Effector memory CD8-positive, alpha-beta T cell (primary cell): ENCODE measurements around the gene APOM.
A peak's percentile ranks its signal among the peaks of the same experiment; 100 is the strongest.

Experiments used
- ATAC-seq: fragments of 150-1000 bp; cut with Tn5 transposase; replicated peaks from 2 replicates; pipeline ENCODE4 v1.10.0; 2021; ENCODE audit warnings: mild to moderate bottlenecking, moderate library complexity
- DNase-seq, 3 experiments: peaks; one replicate each; pipeline ENCODE4 v3.0.0; 2021
- H3K27ac Mint-ChIP-seq, 2 donors: one replicate each; pipeline ENCODE4 v1.8.0; 2022; ENCODE audit warnings: mild to moderate bottlenecking in 2 of 2, mixed read lengths in 2 of 2, moderate library complexity in 2 of 2
- H3K27me3 Mint-ChIP-seq, 2 donors: one replicate each; pipeline ENCODE4 v1.8.0; 2022; ENCODE audit warnings: mixed read lengths in 2 of 2
- H3K36me3 Mint-ChIP-seq: one replicate; pipeline ENCODE4 v1.8.0; 2022; ENCODE audit warnings: mild to moderate bottlenecking, moderate library complexity, mixed read lengths; ENCODE audit not compliant: insufficient read depth
- H3K4me1 Mint-ChIP-seq, 2 donors: one replicate each; pipeline ENCODE4 v1.8.0; 2022; ENCODE audit warnings: low read depth in 2 of 2, mixed read lengths in 2 of 2
- H3K4me3 Mint-ChIP-seq, 2 donors: one replicate each; pipeline ENCODE4 v1.8.0; 2022; ENCODE audit warnings: mild to moderate bottlenecking in 2 of 2, mixed read lengths in 2 of 2, moderate library complexity in 2 of 2
- H3K9me3 Mint-ChIP-seq, 2 donors: one replicate each; pipeline ENCODE4 v1.8.0; 2022; ENCODE audit warnings: mixed read lengths in 2 of 2

Gene APOM

GRCh38 chr6:31621991-31622390 lies 33.7 kb upstream of the APOM start:
- DNase-seq (no peak), ATAC-seq (no peak)
- Mint-ChIP-seq H3K27ac (peak overlapping the region; percentile 90 to 92), H3K9me3 (no peaks in the 10 kb centered on the region), H3K4me3 (peak overlapping the region; percentile 73 to 85), H3K27me3 (no peaks in the 10 kb centered on the region), H3K4me1 (peaks cover 18 to 24% of the 10 kb centered on the region in 2 donors), H3K36me3 (peaks cover 65% of the 10 kb centered on the region)

- Mint-ChIP-seq H3K9me3 (no peaks in the 10 kb centered on the region), H3K4me1 (peaks cover 21 to 31% of the 10 kb centered on the region in 2 donors), H3K27ac (peak overlapping the region; percentile 90 to 92), H3K27me3 (no peaks in the 10 kb centered on the region), H3K4me3 (peak overlapping the region in 1 of 2 donors; percentile 85), H3K36me3 (peaks cover 72% of the 10 kb centered on the region)
- DNase-seq (no peak), ATAC-seq (no peak)
Observed at GRCh38 chr6:31622684-31623091, 33.0 kb upstream of the APOM start.

GRCh38 chr6:31624070-31624469 lies 31.6 kb upstream of the APOM start:
- Mint-ChIP-seq H3K4me3 (no peak overlapping the region), H3K27me3 (no peaks in the 10 kb centered on the region), H3K9me3 (no peaks in the 10 kb centered on the region), H3K4me1 (peaks cover 21 to 33% of the 10 kb centered on the region in 2 donors), H3K27ac (no peak overlapping the region), H3K36me3 (peaks cover 76% of the 10 kb centered on the region)
- DNase-seq (no peak), ATAC-seq (no peak)

GRCh38 chr6:31626952-31627351 lies 28.7 kb upstream of the APOM start:
- Mint-ChIP-seq H3K36me3 (peaks cover 86% of the 10 kb centered on the region), H3K27me3 (no peaks in the 10 kb centered on the region), H3K4me3 (no peak overlapping the region), H3K27ac (no peak overlapping the region), H3K4me1 (peaks cover 16 to 23% of the 10 kb centered on the region in 2 donors), H3K9me3 (no peaks in the 10 kb centered on the region)
- ATAC-seq (no peak), DNase-seq (no peak)

GRCh38 chr6:31627690-31628287 lies 27.9 kb upstream of the APOM start:
- Mint-ChIP-seq H3K27me3 (no peaks in the 10 kb centered on the region), H3K9me3 (no peaks in the 10 kb centered on the region), H3K4me3 (no peak overlapping the region), H3K27ac (no peak overlapping the region), H3K36me3 (peaks cover 90% of the 10 kb centered on the region), H3K4me1 (peaks cover 9 to 16% of the 10 kb centered on the region in 2 donors)
- ATAC-seq (no peak), DNase-seq (no peak)

GRCh38 chr6:31629014-31629413 lies 26.7 kb upstream of the APOM start:
- Mint-ChIP-seq H3K4me1 (peaks cover 10 to 13% of the 10 kb centered on the region in 2 donors), H3K27me3 (no peaks in the 10 kb centered on the region), H3K36me3 (peaks cover 89% of the 10 kb centered on the region), H3K27ac (no peak overlapping the region), H3K4me3 (no peak overlapping the region), H3K9me3 (no peaks in the 10 kb centered on the region)
- ATAC-seq (no peak), DNase-seq (no peak)

GRCh38 chr6:31630177-31630934 lies 25.3 kb upstream of the APOM start:
- DNase-seq: no peak
- peaks cover 10 to 13% of the 10 kb centered on the region in 2 donors for H3K4me1 Mint-ChIP-seq
- H3K4me3 Mint-ChIP-seq: no peak overlapping the region
- H3K27ac Mint-ChIP-seq: peak overlapping the region in 1 of 2 donors; percentile 84
- no peaks in the 10 kb centered on the region for H3K27me3 Mint-ChIP-seq
- no peak for ATAC-seq
- H3K36me3 Mint-ChIP-seq: peaks cover 91% of the 10 kb centered on the region
- H3K9me3 Mint-ChIP-seq: no peaks in the 10 kb centered on the region

GRCh38 chr6:31631209-31631608 lies 24.5 kb upstream of the APOM start:
- Mint-ChIP-seq H3K4me3 (no peak overlapping the region), H3K9me3 (no peaks in the 10 kb centered on the region), H3K4me1 (peaks cover 8 to 9% of the 10 kb centered on the region in 2 donors), H3K27me3 (no peaks in the 10 kb centered on the region), H3K36me3 (peaks cover 91% of the 10 kb centered on the region), H3K27ac (peak overlapping the region in 1 of 2 donors; percentile 84)
- DNase-seq (no peak), ATAC-seq (no peak)

GRCh38 chr6:31631681-31632278 lies 23.9 kb upstream of the APOM start:
- DNase-seq (no peak), ATAC-seq (no peak)
- Mint-ChIP-seq H3K4me3 (no peak overlapping the region), H3K4me1 (peaks cover 8 to 9% of the 10 kb centered on the region in 2 donors), H3K36me3 (peaks cover 91% of the 10 kb centered on the region), H3K27ac (peak overlapping the region in 1 of 2 donors; percentile 84), H3K27me3 (no peaks in the 10 kb centered on the region), H3K9me3 (no peaks in the 10 kb centered on the region)

- Mint-ChIP-seq H3K27me3 (no peaks in the 10 kb centered on the region), H3K4me1 (peaks cover 5 to 8% of the 10 kb centered on the region in 2 donors), H3K4me3 (no peak overlapping the region), H3K9me3 (no peaks in the 10 kb centered on the region), H3K27ac (peak overlapping the region; percentile 71 to 84), H3K36me3 (peaks cover 91% of the 10 kb centered on the region)
- no peak for ATAC-seq
- no peak for DNase-seq
Observed at GRCh38 chr6:31632279-31632946, 23.3 kb upstream of the APOM start.

GRCh38 chr6:31633447-31633846 lies 22.2 kb upstream of the APOM start:
- Mint-ChIP-seq H3K36me3 (peaks cover 91% of the 10 kb centered on the region), H3K9me3 (no peaks in the 10 kb centered on the region), H3K27me3 (no peaks in the 10 kb centered on the region), H3K4me3 (no peak overlapping the region), H3K27ac (peak overlapping the region in 1 of 2 donors; percentile 71), H3K4me1 (peaks cover 0 to 5% of the 10 kb centered on the region in 2 donors)
- ATAC-seq (no peak), DNase-seq (no peak)

GRCh38 chr6:31634131-31634530 lies 21.6 kb upstream of the APOM start:
- peaks cover 95% of the 10 kb centered on the region for H3K36me3 Mint-ChIP-seq
- H3K9me3 Mint-ChIP-seq: no peaks in the 10 kb centered on the region
- DNase-seq (no peak), ATAC-seq (no peak)
- H3K27ac Mint-ChIP-seq: no peak overlapping the region
- H3K4me3 Mint-ChIP-seq: no peak overlapping the region
- peaks cover 0 to 5% of the 10 kb centered on the region in 2 donors for H3K4me1 Mint-ChIP-seq
- H3K27me3 Mint-ChIP-seq: no peaks in the 10 kb centered on the region

- ATAC-seq (no peak), DNase-seq (no peak)
- Mint-ChIP-seq H3K27ac (peak overlapping the region in 1 of 2 donors; percentile 9), H3K27me3 (no peaks in the 10 kb centered on the region), H3K9me3 (no peaks in the 10 kb centered on the region), H3K36me3 (peaks cover 86% of the 10 kb centered on the region), H3K4me1 (peaks cover 3 to 5% of the 10 kb centered on the region in 2 donors), H3K4me3 (no peak overlapping the region)
Observed at GRCh38 chr6:31634969-31635575, 20.6 kb upstream of the APOM start.
